Activated CD4-positive, alpha-beta T cell treated with anti-CD3 and anti-CD28 coated beads for 4 hours (primary cell): Measurements from ENCODE around the gene PLA2G10.
"Not testable (repeated sequence)": the region's sequence is repeated elsewhere in the genome, so short reads cannot be mapped to it uniquely, and the experiment has no call there.

ENCODE experiments used
- DNase-seq, 2 donors: peaks; one replicate each; pipeline ENCODE4 v3.0.0-alpha.2; 2020

Gene PLA2G10

DNA sequence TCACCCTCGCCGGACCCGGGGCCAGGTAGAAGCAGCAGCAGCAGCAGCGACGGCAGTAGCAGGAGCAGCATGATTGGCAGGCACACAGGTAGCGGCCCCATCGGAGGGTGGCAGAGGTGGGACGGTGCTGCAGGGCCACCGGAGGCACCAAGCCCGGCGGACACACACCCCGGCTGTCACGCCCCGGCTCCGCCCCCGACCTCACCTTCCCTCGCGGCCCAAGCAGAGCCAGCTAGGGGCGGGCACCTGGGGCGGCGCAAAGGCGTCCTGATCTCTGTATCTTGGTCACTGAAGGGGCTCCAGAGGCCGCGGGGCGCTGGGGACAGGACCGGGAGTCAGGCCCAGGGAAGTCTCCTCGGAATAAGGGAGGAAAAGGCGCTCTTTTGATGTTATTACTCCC, at the start of gene PLA2G10:
PLA2G10 (minus strand) TSS at position 180 of the 400 bp plus-strand sequence; CDS start at position 101, 79 bp downstream.
- not testable (repeated sequence) for DNase-seq

GRCh38 chr16:14742273-14743128, 48.4 kb upstream of the PLA2G10 start, which contains the start of gene NPIPA2:
NPIPA2 (plus strand) TSS chr16:14742533; CDS start chr16:14748066, 5,533 bp downstream.
- not testable (repeated sequence) for DNase-seq

DNA sequence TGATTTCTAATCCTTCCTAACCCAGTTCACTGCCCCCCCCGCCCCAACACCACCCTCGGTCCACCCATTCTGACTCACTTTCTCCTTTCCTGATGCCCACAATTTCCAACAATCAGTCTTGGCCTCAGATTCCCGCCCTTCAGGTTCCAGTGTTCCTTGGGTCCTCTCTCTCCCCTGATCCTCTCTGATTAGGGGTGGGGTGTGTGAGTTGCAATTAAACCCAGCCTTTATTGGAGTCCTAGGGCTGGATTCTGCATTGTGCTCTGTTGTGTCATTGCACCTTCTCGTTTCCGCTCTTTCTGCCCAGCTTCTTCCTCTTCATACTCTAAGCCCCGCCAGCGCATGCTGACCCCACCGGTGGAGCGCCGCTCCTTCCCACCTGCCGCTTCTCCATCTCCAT, 47.7 kb upstream of the PLA2G10 start:
- DNase-seq, result not testable (repeated sequence)

- not testable (repeated sequence) for DNase-seq
Observed at GRCh38 chr16:14740832-14741385, 46.8 kb upstream of the PLA2G10 start.

- DNase-seq, result not testable (repeated sequence)
Observed at GRCh38 chr16:14733233-14733632, 39.1 kb upstream of the PLA2G10 start.

DNA sequence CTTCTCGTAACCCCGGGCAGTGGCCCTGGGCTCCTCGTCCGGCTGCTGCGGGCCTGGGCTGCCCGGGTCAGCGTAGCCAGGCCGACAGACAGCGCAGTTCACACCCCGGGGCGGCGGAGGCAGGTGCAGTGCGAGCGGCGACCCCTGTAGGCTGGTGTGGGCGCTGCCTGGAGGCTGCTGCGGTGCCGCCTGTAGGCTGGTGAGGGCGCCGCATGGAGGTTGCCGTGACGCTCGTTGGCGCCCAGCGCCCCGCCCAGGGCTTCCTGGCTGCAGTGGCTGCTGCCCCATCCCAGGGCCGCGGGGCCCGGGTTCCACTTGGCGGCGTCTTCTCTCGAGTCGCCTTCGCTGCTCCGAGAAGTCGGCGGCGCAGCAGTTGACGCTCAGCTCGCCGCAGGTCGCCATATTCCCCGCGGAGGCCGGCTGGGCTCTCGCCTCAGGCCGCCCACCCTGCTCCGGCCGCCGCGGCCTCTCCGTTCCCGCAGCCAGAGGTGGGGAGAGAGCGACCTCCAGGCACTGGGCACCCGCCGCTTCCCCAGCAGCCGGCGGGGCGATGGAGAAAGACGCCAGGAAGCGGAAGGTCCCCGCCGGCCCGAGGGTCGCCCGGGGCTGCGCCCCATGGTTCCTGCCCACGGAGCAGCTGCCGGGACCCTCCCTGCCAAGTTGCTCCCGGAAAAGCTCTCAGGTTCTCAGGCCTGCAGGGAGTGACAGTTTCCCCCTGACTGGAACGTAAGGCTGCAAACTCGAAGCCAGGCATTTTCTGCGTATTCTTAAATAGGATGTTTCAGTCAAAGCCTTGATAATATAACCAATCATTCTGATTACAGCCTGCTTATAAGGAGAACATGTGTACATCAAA, 9.3 kb upstream of the PLA2G10 start, which contains the start of gene NPIPA3:
NPIPA3 (plus strand) TSS at position 256 of the 856 bp plus-strand sequence. CDS start 5,533 bp downstream, outside the sequence.
- not testable (repeated sequence) for DNase-seq

- not testable (repeated sequence) for DNase-seq
Observed at GRCh38 chr16:14702672-14703071, 8.6 kb upstream of the PLA2G10 start.

GRCh38 chr16:14701859-14702258, 7.8 kb upstream of the PLA2G10 start:
- not testable (repeated sequence) for DNase-seq

DNA sequence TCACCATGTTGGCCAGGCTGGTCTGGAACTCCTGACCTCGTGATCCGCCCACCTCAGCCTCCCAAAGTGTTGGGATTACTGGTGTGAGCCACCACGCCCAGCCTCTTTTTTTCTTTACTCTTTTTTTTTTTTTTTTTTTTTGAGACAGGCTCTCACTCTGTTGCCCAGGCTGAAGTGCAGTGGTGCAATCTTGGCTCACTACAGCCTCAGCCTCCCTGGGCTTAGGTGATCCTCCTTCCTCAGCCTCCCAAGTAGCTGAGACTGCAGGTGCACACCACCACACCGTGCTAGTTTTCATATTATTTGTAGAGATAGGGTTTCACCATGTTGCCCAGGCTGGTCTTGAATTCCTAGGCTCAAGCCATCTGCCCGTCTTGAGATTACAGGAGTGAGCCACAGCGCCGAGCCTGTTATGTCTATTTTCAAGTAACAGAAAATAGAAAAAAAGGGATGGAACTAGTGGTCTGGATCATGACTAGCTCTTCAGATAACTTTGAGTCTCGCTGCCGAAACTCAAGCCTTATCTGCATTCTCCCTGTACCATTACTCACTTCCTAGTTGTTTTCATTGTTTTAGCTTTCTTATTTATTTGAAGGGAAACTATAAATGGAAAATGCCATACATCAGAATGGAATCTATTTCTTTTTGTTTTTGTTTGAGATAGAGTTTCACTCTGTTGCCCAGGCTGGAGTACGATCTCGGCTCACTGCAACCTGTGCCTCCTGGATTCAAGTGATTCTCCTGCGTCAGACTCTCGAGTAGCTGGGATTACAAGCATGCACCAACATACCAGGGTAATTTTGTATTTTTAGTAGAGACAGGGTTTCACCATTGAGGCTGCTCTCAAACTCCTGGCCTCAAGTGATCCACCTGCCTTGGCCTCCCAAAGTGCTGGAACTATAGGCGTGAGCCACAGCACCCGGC, 8.0 kb downstream of the PLA2G10 start:
- DNase-seq, result not testable (repeated sequence)

DNA sequence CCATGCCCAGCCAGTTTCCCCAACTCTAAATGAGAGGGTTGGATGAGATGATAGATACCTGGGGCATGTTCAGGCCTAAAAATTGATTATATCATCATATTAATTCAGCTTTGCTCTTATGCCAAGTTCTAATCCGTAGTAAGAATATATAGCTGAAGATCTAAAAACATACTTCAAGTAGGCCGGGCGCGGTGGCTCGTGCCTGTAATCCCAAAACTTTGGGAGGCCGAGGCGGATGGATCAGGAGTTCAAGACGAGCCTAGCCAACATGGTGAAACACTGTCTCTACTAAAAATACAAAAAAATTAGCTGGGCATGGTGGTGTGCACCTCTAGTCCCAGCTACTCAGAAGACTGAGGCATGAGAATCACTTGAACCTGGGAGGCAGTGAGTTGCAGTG, 12.0 kb downstream of the PLA2G10 start:
- no peak for DNase-seq

DNA sequence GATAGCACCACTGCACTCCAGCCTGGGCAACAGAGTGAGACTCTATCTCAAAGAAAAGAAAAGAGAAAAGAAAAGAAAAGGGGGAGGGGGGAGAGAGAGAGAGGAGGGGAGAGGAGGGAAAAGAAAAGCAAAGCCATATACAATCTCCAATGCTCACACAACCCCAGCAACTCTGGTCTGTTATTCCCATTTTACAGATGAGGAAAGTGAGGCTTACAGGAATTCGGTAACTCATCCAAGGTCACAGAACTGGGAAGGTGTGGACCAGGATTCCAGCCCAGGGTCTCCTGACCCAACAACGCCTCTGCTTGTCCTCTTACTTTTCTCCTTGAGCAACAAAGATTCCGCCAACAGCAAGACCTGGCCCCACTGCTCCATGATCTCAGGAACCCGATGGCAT, 13.0 kb downstream of the PLA2G10 start:
- DNase-seq, result no peak

- not testable (repeated sequence) for DNase-seq
Observed at GRCh38 chr16:14680396-14680795, 13.7 kb downstream of the PLA2G10 start.

GRCh38 chr16:14678748-14679497, 15.2 kb downstream of the PLA2G10 start:
- no peak for DNase-seq

GRCh38 chr16:14677627-14678026, 16.5 kb downstream of the PLA2G10 start:
- DNase-seq, result no peak

- no peak for DNase-seq
Observed at GRCh38 chr16:14676633-14677032, 17.5 kb downstream of the PLA2G10 start.

DNA sequence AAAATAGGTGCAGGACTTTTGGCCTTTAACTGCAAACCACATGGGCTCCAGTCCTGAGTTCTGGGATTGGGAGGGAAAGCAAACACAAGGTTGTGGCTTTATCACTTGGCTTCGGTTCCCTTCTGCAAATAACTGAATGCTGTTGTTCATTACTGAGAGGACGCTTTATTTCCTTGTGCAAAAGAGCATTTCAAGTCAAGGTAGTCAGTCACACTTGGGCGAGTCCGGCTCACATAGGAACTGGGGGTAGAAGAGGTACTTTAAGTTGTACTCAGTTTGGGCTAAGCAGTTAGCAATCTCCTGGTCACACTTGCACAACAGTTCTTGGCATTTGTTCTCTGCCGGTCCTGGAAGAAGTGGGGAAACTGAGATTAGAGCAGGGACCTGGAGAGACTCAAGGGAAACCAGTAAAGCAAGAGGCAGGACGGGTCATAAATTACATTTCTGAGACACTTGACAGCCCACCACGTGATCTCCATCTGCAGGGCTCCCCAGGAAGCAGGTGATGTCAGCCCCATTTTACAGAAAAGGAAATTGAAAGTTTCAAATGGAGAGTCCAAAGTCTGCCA, 21.6 kb downstream of the PLA2G10 start:
- no peak for DNase-seq

DNA sequence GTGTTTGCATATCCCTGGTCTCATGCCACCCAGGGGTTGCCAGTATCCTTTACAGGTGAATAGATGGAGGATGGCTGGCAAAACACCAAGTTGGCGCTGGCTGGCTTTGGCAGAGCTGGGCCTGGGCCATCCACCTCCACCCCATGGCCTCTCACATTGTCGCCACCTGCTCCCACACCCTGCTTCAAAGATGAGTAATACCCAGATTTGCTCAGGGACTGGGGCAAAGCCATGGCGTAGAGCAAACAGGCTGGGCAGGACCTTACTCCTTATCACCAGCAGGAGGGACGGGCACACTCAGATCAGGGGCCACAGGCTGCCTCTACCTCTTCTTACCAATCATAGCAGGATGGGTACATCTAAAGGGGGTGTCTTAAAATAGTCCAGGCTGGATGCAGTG, 24.3 kb downstream of the PLA2G10 start:
- no peak for DNase-seq

GRCh38 chr16:14668556-14669223, 25.4 kb downstream of the PLA2G10 start:
- no peak for DNase-seq

DNA sequence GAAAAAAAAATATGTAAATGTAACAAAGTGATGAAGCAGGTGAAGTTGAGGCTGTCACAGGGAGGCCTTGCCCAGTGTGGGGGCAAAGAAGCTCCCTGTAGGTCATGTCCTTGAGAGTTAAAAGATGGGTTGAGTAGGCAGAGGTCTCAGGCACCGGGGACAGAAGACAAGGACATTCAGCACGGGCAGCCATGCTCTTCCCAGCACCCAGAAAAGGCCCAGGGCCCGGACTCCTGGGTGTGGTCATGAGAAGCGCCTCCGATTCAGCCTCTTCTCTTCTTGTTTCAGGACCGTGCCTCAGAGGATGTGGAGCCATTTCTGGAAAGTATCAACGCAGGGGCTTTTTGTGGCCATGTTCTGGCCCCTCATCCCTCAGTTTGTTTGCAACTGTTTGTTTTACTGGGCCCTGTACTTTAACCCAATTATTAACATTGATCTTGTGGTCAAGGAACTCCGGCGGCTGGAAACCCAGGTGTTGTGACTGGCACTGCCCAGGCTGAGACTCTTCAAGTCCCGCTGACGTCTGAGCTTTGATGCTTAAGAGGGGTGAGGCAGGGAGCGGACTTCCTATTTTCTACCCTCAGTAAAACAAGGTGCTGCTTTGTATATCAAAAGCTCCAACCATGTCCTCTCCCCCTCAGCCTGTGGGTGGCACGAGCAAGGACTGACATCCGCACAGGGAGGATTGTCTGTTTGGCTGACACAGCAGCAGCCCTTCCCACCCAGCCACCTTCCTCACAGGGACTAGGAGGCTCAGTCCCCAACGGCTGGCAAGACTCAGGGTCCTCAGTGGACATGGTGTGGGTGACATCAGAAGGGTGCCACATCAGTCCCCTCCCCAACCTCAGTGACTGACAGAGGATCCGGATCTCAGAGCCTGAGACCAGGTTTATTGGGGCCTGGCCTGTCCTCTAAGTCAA, 26.5 kb downstream of the PLA2G10 start:
- DNase-seq, result no peak
